Activated T-cell treated with anti-CD3 and anti-CD28 coated beads, Interleukin-2, amount 50 U/mL, for 72 hours (primary cell): ENCODE data around the gene ALDH3A2. TPM values are rescaled to one million over a fixed set of nuclear protein-coding genes. Genes with fewer than 3 reads are reported as not detected.

Experiments used
- ATAC-seq, 2 donors: fragments of 150-1000 bp; cut with Tn5 transposase; replicated peaks in 1 of 2; 2 replicates each; pipeline ENCODE4 v1.10.0; 2021; ENCODE audit warnings: moderate library complexity in 2 of 2, mild to moderate bottlenecking in 1 of 2
- DNase-seq, 2 donors: peaks; one replicate each; pipeline ENCODE4 v3.0.0; 2021 to 2022; ENCODE audit warnings: mixed read lengths in 1 of 2
- H3K27ac Mint-ChIP-seq: one replicate; pipeline ENCODE4 v1.8.0; 2022; ENCODE audit warnings: mild to moderate bottlenecking, moderate library complexity, mixed read lengths
- H3K27me3 Mint-ChIP-seq: one replicate; pipeline ENCODE4 v1.8.0; 2022; ENCODE audit warnings: low read depth, mixed read lengths
- H3K36me3 Mint-ChIP-seq, 2 donors: one replicate each; pipeline ENCODE4 v1.8.0; 2022; ENCODE audit warnings: mixed read lengths in 2 of 2, mild to moderate bottlenecking in 1 of 2; ENCODE audit not compliant: insufficient read depth in 2 of 2
- H3K4me1 Mint-ChIP-seq: one replicate; pipeline ENCODE4 v1.8.0; 2022; ENCODE audit warnings: low read depth, mixed read lengths
- H3K4me3 Mint-ChIP-seq, 2 donors: one replicate each; pipeline ENCODE4 v1.8.0; 2022; ENCODE audit warnings: mild to moderate bottlenecking in 2 of 2, mixed read lengths in 2 of 2, moderate library complexity in 2 of 2
- H3K9me3 Mint-ChIP-seq, 2 donors: one replicate each; pipeline ENCODE4 v1.8.0; 2022; ENCODE audit warnings: mixed read lengths in 2 of 2
- total RNA-seq, 2 donors: library from RNA; stranded (reverse); gene quantifications; one replicate each; pipeline ENCODE4 v1.2.3, GENCODE V29; 2022

The ALDH3A2 gene
- total RNA-seq, 2 donors from 2014 or later = 19.7 to 25.1 TPM

- Mint-ChIP-seq H3K27me3 (no peaks in the 10 kb centered on the region), H3K27ac (no peak overlapping the region)
- DNase-seq = no peak
Observed at GRCh38 chr17:19717031-19717360, 68.4 kb downstream of the ALDH3A2 start.

GRCh38 chr17:19717411-19717908 is 68.9 kb downstream of the ALDH3A2 start:
- Mint-ChIP-seq H3K27me3 (no peaks in the 10 kb centered on the region), H3K9me3 (no peaks in the 10 kb centered on the region), H3K4me3 (no peak overlapping the region), H3K36me3 (no peaks in the 10 kb centered on the region), H3K27ac (no peak overlapping the region), H3K4me1 (no peaks in the 10 kb centered on the region)
- ATAC-seq = no peak
- DNase-seq = no peak

More at GRCh38 chr17:19717031-19717360, 68.4 kb downstream of the ALDH3A2 start:
- no peaks in the 10 kb centered on the region for H3K4me1 Mint-ChIP-seq
- no peak overlapping the region for H3K4me3 Mint-ChIP-seq
- no peaks in the 10 kb centered on the region for H3K9me3 Mint-ChIP-seq
- H3K36me3 Mint-ChIP-seq = no peaks in the 10 kb centered on the region
- ATAC-seq = no peak

- no peak overlapping the region for H3K27ac Mint-ChIP-seq
- H3K27me3 Mint-ChIP-seq = no peaks in the 10 kb centered on the region
- ATAC-seq = no peak
- no peak for DNase-seq
- no peaks in the 10 kb centered on the region for H3K4me1 Mint-ChIP-seq
- H3K36me3 Mint-ChIP-seq = no peaks in the 10 kb centered on the region
- no peaks in the 10 kb centered on the region for H3K9me3 Mint-ChIP-seq
- no peak overlapping the region for H3K4me3 Mint-ChIP-seq
Observed at GRCh38 chr17:19718041-19718612, 69.6 kb downstream of the ALDH3A2 start.

GRCh38 chr17:19718613-19719354 is 70.2 kb downstream of the ALDH3A2 start:
- H3K27me3 Mint-ChIP-seq = no peaks in the 10 kb centered on the region
- no peak overlapping the region for H3K4me3 Mint-ChIP-seq
- no peak for ATAC-seq
- DNase-seq = no peak
- no peak overlapping the region for H3K27ac Mint-ChIP-seq
- H3K4me1 Mint-ChIP-seq = no peaks in the 10 kb centered on the region
- H3K36me3 Mint-ChIP-seq = no peaks in the 10 kb centered on the region
- H3K9me3 Mint-ChIP-seq = no peaks in the 10 kb centered on the region

- no peaks in the 10 kb centered on the region for H3K4me1 Mint-ChIP-seq
- H3K36me3 Mint-ChIP-seq = no peaks in the 10 kb centered on the region
- H3K27ac Mint-ChIP-seq = no peak overlapping the region
- H3K27me3 Mint-ChIP-seq = no peaks in the 10 kb centered on the region
- DNase-seq (no peak), ATAC-seq (no peak)
- H3K4me3 Mint-ChIP-seq = no peak overlapping the region
- H3K9me3 Mint-ChIP-seq = no peaks in the 10 kb centered on the region
Observed at GRCh38 chr17:19719355-19720209, 71.0 kb downstream of the ALDH3A2 start.

GRCh38 chr17:19720210-19720475 is 71.6 kb downstream of the ALDH3A2 start:
- Mint-ChIP-seq H3K4me3 (no peak overlapping the region), H3K4me1 (peaks cover 3% of the 10 kb centered on the region), H3K27ac (no peak overlapping the region), H3K9me3 (no peaks in the 10 kb centered on the region), H3K36me3 (no peaks in the 10 kb centered on the region), H3K27me3 (no peaks in the 10 kb centered on the region)
- no peak for ATAC-seq
- DNase-seq = no peak

- Mint-ChIP-seq H3K36me3 (no peaks in the 10 kb centered on the region), H3K27ac (no peak overlapping the region), H3K27me3 (no peaks in the 10 kb centered on the region), H3K9me3 (no peaks in the 10 kb centered on the region), H3K4me1 (peaks cover 10% of the 10 kb centered on the region), H3K4me3 (no peak overlapping the region)
- no peak for DNase-seq
- ATAC-seq = no peak
Observed at GRCh38 chr17:19720631-19721426, 72.3 kb downstream of the ALDH3A2 start.

GRCh38 chr17:19723964-19724363 is 75.4 kb downstream of the ALDH3A2 start:
- Mint-ChIP-seq H3K4me1 (peaks cover 10% of the 10 kb centered on the region), H3K27ac (no peak overlapping the region), H3K36me3 (no peaks in the 10 kb centered on the region), H3K4me3 (peak overlapping the region; percentile 29 to 54), H3K27me3 (no peaks in the 10 kb centered on the region), H3K9me3 (no peaks in the 10 kb centered on the region)
- no peak for ATAC-seq
- DNase-seq = no peak

- no peaks in the 10 kb centered on the region for H3K27me3 Mint-ChIP-seq
- H3K4me3 Mint-ChIP-seq = peak overlapping the region; percentile 67 to 73
- no peaks in the 10 kb centered on the region for H3K36me3 Mint-ChIP-seq
- H3K9me3 Mint-ChIP-seq = no peaks in the 10 kb centered on the region
- peak overlapping the region; percentile 79 for H3K27ac Mint-ChIP-seq
- peak; percentile 93 to 94 for ATAC-seq
- peaks cover 10% of the 10 kb centered on the region for H3K4me1 Mint-ChIP-seq
- DNase-seq = peak; percentile 73 to 75
Observed at GRCh38 chr17:19724501-19725420, 76.2 kb downstream of the ALDH3A2 start.

- Mint-ChIP-seq H3K4me3 (peak overlapping the region; percentile 67 to 73), H3K9me3 (no peaks in the 10 kb centered on the region), H3K27me3 (no peaks in the 10 kb centered on the region), H3K27ac (peak overlapping the region; percentile 79), H3K36me3 (no peaks in the 10 kb centered on the region), H3K4me1 (peaks cover 10% of the 10 kb centered on the region)
- DNase-seq = no peak
- no peak for ATAC-seq
Observed at GRCh38 chr17:19725486-19725885, 76.9 kb downstream of the ALDH3A2 start.

GRCh38 chr17:19726631-19727376 is 78.3 kb downstream of the ALDH3A2 start:
- Mint-ChIP-seq H3K4me3 (no peak overlapping the region), H3K4me1 (peaks cover 10% of the 10 kb centered on the region), H3K27ac (no peak overlapping the region), H3K36me3 (no peaks in the 10 kb centered on the region), H3K27me3 (no peaks in the 10 kb centered on the region), H3K9me3 (no peaks in the 10 kb centered on the region)
- DNase-seq (no peak), ATAC-seq (no peak)
